ENCODE results near the gene LIN28B.
A peak's percentile ranks its signal among the peaks of the same experiment; 100 is the strongest.
"Not testable (repeated sequence)": the region's sequence is repeated elsewhere in the genome, so short reads cannot be mapped to it uniquely, and the experiment has no call there.

Gene LIN28B

GRCh38 chr6:105067329-105067728, 110.4 kb downstream of the LIN28B start:
- peak; percentile 11 for FAIRE-seq
- TF ChIP-seq CTCF (IDR thresholded peaks at IDR 0.05; ENCODE audit: insufficient read depth, missing control alignments) = no peak
- DNase-seq (ENCODE audit: insufficient read length, low spot score) = no peak

GRCh38 chr6:105068407-105068806, 111.5 kb downstream of the LIN28B start:
- FAIRE-seq = no peak
- no peak for DNase-seq (ENCODE audit: insufficient read length, low spot score)
- TF ChIP-seq CTCF (IDR thresholded peaks at IDR 0.05; ENCODE audit: insufficient read depth, missing control alignments) = no peak

- TF ChIP-seq CTCF (IDR thresholded peaks at IDR 0.05; ENCODE audit: insufficient read depth, missing control alignments) = no peak
- DNase-seq (ENCODE audit: insufficient read length, low spot score) (no peak), FAIRE-seq (no peak)
These were observed 113.0 kb downstream of the LIN28B start for GRCh38 chr6:105069821-105070445.

GRCh38 chr6:105072798-105073199, 115.9 kb downstream of the LIN28B start:
- DNase-seq (ENCODE audit: insufficient read length, low spot score) (no peak), FAIRE-seq (no peak)
- TF ChIP-seq CTCF (IDR thresholded peaks at IDR 0.05; ENCODE audit: insufficient read depth, missing control alignments) = no peak

GRCh38 chr6:105075210-105075609, 118.3 kb downstream of the LIN28B start:
- TF ChIP-seq CTCF (IDR thresholded peaks at IDR 0.05; ENCODE audit: insufficient read depth, missing control alignments) = no peak
- no peak for DNase-seq (ENCODE audit: insufficient read length, low spot score)
- no peak for FAIRE-seq

- not testable (repeated sequence) for FAIRE-seq
These were observed 119.5 kb downstream of the LIN28B start for GRCh38 chr6:105076418-105076817.

GRCh38 chr6:105077596-105078385, 120.9 kb downstream of the LIN28B start:
- TF ChIP-seq CTCF (IDR thresholded peaks at IDR 0.05; ENCODE audit: insufficient read depth, missing control alignments) = peak; percentile 68
- DNase-seq (ENCODE audit: insufficient read length, low spot score) = peak; percentile 31
- FAIRE-seq = peak; percentile 71

More at GRCh38 chr6:105076418-105076817, 119.5 kb downstream of the LIN28B start:
- DNase-seq (ENCODE audit: insufficient read length, low spot score) = not testable (repeated sequence)

Measured in D721Med (cell line).